Spleen (tissue), 11 donors: ENCODE measurements around the gene TMEM14A. TPM values are rescaled to one million over a fixed set of nuclear protein-coding genes. Genes with fewer than 3 reads are reported as not detected.

Source experiments
- DNase-seq: peaks from one replicate; pipeline ENCODE4 v3.0.0-alpha.2; 2020
- H3K27ac ChIP-seq, 8 donors: fragments of 200-600 bp; sonication (generic) in 7 of 8; 1 replicate in 4 of 8; 2 replicates in 4 of 8; pipeline versions ENCODE4 v1.5.0 to v1.8.0; 2016 to 2021; ENCODE audit warnings: inconsistent platforms in 4 of 8, mild to moderate bottlenecking in 4 of 8, moderate library complexity in 1 of 8
- H3K27me3 ChIP-seq, 7 donors: fragments of 200-600 bp; sonication (generic) in 6 of 7; replicated peaks in 1 of 7; 1 replicate in 4 of 7; 2 replicates in 3 of 7; pipeline versions ENCODE4 v1.5.0 to v1.8.0; 2016 to 2021; ENCODE audit warnings: inconsistent platforms in 3 of 7, mild to moderate bottlenecking in 1 of 7
- H3K36me3 ChIP-seq, 6 donors: fragments of 200-600 bp; sonication (generic) in 5 of 6; 1 replicate in 4 of 6; 2 replicates in 2 of 6; pipeline versions ENCODE4 v1.5.0 to v1.8.0; 2016 to 2021; ENCODE audit warnings: inconsistent platforms in 2 of 6
- H3K4me1 ChIP-seq, 6 donors: fragments of 200-600 bp; sonication (generic) in 5 of 6; 1 replicate in 3 of 6; 2 replicates in 3 of 6; pipeline versions ENCODE4 v1.5.0 to v1.8.0; 2016 to 2021; ENCODE audit warnings: inconsistent platforms in 3 of 6
- H3K4me3 ChIP-seq, 8 donors: fragments of 200-600 bp; sonication (generic) in 7 of 8; 1 replicate in 4 of 8; 2 replicates in 4 of 8; pipeline versions ENCODE4 v1.5.0 to v1.8.0; 2016 to 2021; ENCODE audit warnings: inconsistent platforms in 4 of 8, mild to moderate bottlenecking in 4 of 8, moderate library complexity in 2 of 8
- H3K9me3 ChIP-seq, 8 donors: fragments of 200-600 bp; sonication (generic) in 7 of 8; 1 replicate in 4 of 8; 2 replicates in 4 of 8; pipeline versions ENCODE4 v1.5.0 to v1.8.0; 2016 to 2021; ENCODE audit warnings: inconsistent platforms in 4 of 8
- POLR2A ChIP-seq, 3 donors: fragments of 450-650 bp; IDR thresholded peaks; one replicate each; pipeline ENCODE4 v1.5.1; 2017; ENCODE audit warnings: antibody characterized with exemption in 3 of 3, mild to moderate bottlenecking in 1 of 3
- POLR2AphosphoS5 ChIP-seq, 3 donors: sonication (generic); formaldehyde crosslinking; IDR thresholded peaks; one replicate each; pipeline ENCODE4 v1.5.1; 2017; ENCODE audit warnings: antibody characterized with exemption in 3 of 3
- WGBS, 5 donors: extraction: QIAGEN DNeasy Blood & Tissue Kit in 3 of 5; methylation state at CpG; one replicate each; pipeline versions ENCODE4 v1.1.5 to v1.1.7; 2013 to 2018; 5-methylcytosine and 5-hydroxymethylcytosine counted together
- intact Hi-C: fragments of 100-400 bp; cut with DNase I; formaldehyde crosslinking; loops from one replicate; pipeline ENCODE4 v1.15.0; 2023; ENCODE audit warnings: low total_unique reads
- polyA plus RNA-seq, 3 donors: library from polyadenylated mRNA; stranded (reverse); fragments of 200-250 nt; gene quantifications; one replicate each; pipeline ENCODE4 v1.2.1, GENCODE V29; 2013
- total RNA-seq, 7 donors: library from RNA; depleted of rRNA in 3 of 7; stranded (reverse); fragments of >200 nt in 3 of 7; fragmentation: NEBNext Ultra II Directional in 4 of 7; extraction: Animal tissue kit (Norgen Biotek cat#: 25700) in 4 of 7; gene quantifications; one replicate each; pipeline versions ENCODE4 v1.1.0 to v1.2.1, GENCODE V29; 2016 to 2021
- TF ChIP-seq, protein P1 (sequence below), 11 experiments: fragments of 200-600 bp in 7 of 11; fragments of 450-650 bp in 4 of 11; sonication (generic) in 4 of 11; IDR thresholded peaks in 8 of 11; conservative IDR thresholded peaks in 3 of 11; 1 replicate in 7 of 11; 2 replicates in 4 of 11; pipeline versions ENCODE4 v1.4.0 to v1.8.0; 2016 to 2021; ENCODE audit warnings: antibody characterized with exemption in 11 of 11, inconsistent platforms in 4 of 11, mild to moderate bottlenecking in 1 of 11
- donor health status: healthy with polysubstance abuse.
- donor health status: DM: no; HTN: no; CAD: no; lungs with moderate emphysema.
- donor health status: DM: no; HTN: no; CAD: no.
- donor health status: Bipolar disorder and iron deficiency.
- donor health status: healthy.
- donor health status: DM: no; HTN: no; CAD: no.
- donor health status: DM: yes; HTN: yes; CAD: no.

Gene TMEM14A
- total and polyA plus RNA-seq, 10 donors = 7.5 to 20.3 (median 12.1) TPM

DNA sequence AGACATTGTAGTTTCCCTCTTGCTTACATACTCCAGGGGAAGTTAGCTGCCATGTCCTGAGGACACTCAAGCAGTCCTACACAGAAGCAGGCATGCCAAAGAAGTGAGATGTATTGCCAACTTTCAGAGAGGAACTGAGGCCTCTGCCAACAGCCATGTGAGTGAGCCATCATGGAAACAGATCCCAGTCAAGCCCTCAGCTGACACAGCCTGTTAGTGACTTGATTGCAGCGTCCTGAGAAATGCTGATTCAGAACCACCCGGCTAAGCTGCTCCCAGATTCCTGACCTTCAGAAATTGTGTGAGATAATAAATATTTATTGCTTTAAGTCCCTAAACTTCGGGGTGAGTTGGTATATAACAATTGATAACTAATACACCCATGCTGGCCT lies 54.2 kb downstream of the TMEM14A start:
- Histone ChIP-seq H3K27ac (no peak overlapping the region), H3K4me3 (no peak overlapping the region), H3K9me3 (no peaks in the 10 kb centered on the region), H3K4me1 (no peaks in the 10 kb centered on the region), H3K27me3 (no peaks in the 10 kb centered on the region), H3K36me3 (no peaks in the 10 kb centered on the region)
- intact Hi-C loops = no loop called here
- TF ChIP-seq, protein P1, sequence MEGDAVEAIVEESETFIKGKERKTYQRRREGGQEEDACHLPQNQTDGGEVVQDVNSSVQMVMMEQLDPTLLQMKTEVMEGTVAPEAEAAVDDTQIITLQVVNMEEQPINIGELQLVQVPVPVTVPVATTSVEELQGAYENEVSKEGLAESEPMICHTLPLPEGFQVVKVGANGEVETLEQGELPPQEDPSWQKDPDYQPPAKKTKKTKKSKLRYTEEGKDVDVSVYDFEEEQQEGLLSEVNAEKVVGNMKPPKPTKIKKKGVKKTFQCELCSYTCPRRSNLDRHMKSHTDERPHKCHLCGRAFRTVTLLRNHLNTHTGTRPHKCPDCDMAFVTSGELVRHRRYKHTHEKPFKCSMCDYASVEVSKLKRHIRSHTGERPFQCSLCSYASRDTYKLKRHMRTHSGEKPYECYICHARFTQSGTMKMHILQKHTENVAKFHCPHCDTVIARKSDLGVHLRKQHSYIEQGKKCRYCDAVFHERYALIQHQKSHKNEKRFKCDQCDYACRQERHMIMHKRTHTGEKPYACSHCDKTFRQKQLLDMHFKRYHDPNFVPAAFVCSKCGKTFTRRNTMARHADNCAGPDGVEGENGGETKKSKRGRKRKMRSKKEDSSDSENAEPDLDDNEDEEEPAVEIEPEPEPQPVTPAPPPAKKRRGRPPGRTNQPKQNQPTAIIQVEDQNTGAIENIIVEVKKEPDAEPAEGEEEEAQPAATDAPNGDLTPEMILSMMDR (IDR thresholded peaks at IDR 0.05 in 8 of 11, conservative IDR thresholded peaks at IDR 0.05 in 3 of 11) = no peak
- no peak for TF ChIP-seq POLR2A (IDR thresholded peaks at IDR 0.05)
- no peak for TF ChIP-seq POLR2AphosphoS5 (IDR thresholded peaks at IDR 0.05)
- no peak for DNase-seq
- 75 to 82% (median 80%) methylated on average over 3 of the region's 3 CpGs for WGBS, 5 donors

DNA sequence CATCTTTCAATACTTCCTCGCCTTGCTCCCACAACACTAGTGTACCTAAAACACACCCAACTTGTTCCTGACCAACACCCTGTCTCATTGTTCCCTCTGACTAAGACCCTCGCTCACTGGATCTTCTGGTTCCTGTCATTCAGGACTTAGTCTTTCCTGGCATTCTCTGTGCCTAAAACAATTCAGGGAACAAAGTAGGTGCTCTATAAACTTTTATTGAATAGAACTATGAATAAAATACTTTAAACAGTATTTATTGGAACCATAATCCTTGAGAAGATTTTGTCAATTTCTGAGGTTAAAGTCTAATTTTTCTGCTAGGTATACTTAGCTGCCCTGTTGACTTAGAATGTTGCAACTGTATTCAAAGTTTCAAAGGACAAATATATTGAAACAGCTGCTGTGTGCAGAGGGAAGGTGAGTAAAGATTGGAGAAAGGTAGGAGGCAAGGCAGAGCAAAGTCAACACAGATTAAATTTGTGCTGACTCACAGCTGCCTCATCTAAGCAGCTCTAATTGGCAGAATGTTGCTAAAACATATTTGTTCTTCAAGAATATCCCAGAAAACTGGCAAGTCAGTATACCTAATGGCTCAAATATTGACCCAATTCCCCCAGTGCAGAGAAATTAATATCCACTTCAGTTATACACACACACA lies 54.8 kb downstream of the TMEM14A start:
- DNase-seq = no peak
- intact Hi-C loops = no loop called here
- WGBS, 5 donors = 77 to 90% (median 86%) methylated on average over 2 of the region's 2 CpGs
- H3K4me3 ChIP-seq = no peak overlapping the region
- no peak for TF ChIP-seq POLR2A (IDR thresholded peaks at IDR 0.05)
- TF ChIP-seq, protein P1 (IDR thresholded peaks at IDR 0.05 in 8 of 11, conservative IDR thresholded peaks at IDR 0.05 in 3 of 11) = no peak
- no peak for TF ChIP-seq POLR2AphosphoS5 (IDR thresholded peaks at IDR 0.05)
- H3K27me3 ChIP-seq = no peaks in the 10 kb centered on the region
- H3K36me3 ChIP-seq = no peaks in the 10 kb centered on the region
- H3K4me1 ChIP-seq = no peaks in the 10 kb centered on the region
- no peaks in the 10 kb centered on the region for H3K9me3 ChIP-seq
- no peak overlapping the region for H3K27ac ChIP-seq

DNA sequence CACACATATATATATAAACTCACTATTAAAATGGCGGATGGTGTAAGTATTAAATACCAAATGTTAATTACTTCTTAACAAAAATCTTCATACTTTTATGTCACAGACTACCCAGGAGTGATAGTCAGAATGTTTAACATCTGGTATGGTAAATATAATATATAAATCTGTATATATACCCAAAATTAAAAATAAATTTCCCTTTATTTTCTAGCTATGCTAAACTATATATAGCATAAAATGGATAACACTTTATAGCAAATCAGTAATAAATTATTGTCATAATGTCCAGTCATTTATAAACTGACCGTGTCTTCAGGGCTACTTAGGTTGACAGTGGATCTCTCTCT lies 55.3 kb downstream of the TMEM14A start:
- WGBS, 5 donors = 66 to 93% (median 90%) methylated on average over 2 of the region's 2 CpGs
- Histone ChIP-seq H3K27me3 (no peaks in the 10 kb centered on the region), H3K27ac (no peak overlapping the region), H3K9me3 (no peaks in the 10 kb centered on the region), H3K36me3 (no peaks in the 10 kb centered on the region), H3K4me3 (no peak overlapping the region), H3K4me1 (no peaks in the 10 kb centered on the region)
- intact Hi-C loops = no loop called here
- DNase-seq = no peak
- TF ChIP-seq POLR2AphosphoS5 (IDR thresholded peaks at IDR 0.05) = no peak
- TF ChIP-seq, protein P1 (IDR thresholded peaks at IDR 0.05 in 8 of 11, conservative IDR thresholded peaks at IDR 0.05 in 3 of 11) = no peak
- TF ChIP-seq POLR2A (IDR thresholded peaks at IDR 0.05) = no peak

DNA sequence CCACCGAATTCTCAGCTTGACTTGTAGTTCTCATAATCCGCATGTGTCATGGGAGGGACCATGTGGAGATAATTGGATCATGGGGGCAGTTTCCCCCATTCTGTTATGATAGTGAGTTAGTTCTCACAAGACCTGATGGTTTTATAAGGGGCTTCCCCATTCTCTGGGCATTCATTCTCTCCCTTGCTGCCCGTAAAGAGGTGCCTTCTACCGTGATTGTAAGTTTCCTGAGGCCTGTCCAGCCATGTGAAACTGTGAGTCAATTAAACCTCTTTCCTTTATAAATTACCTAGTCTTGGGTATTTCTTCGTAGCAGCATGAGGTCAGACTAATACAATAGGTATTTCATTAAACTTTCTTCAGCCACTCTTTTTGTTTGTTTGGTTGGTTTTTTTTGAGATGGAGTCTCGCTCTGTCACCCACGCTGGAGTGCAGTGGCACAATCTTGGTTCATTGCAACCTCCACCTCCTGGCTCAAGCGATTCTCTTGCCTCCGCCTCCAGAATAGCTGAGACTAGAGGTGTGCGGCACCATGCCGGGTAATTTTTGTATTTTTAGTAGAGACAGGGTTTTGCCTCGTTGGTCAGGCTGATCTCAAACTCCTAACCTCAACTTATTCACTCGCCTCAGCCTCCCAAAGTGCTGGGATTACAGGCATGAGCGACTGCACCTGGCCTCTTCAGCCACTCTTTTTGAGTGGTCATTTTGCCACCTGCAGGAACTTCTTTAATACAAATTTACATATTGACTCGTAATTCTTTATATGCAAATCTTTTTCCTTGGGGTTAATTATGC lies 56.0 kb downstream of the TMEM14A start:
- intact Hi-C loops = no loop called here
- no peaks in the 10 kb centered on the region for H3K36me3 ChIP-seq
- H3K27me3 ChIP-seq = no peaks in the 10 kb centered on the region
- H3K4me3 ChIP-seq = no peak overlapping the region
- 84 to 89% (median 86%) methylated on average over 15 of the region's 15 CpGs for WGBS, 5 donors
- no peaks in the 10 kb centered on the region for H3K9me3 ChIP-seq
- no peaks in the 10 kb centered on the region for H3K4me1 ChIP-seq
- H3K27ac ChIP-seq = no peak overlapping the region
- no peak for DNase-seq
- TF ChIP-seq, protein P1 (IDR thresholded peaks at IDR 0.05 in 8 of 11, conservative IDR thresholded peaks at IDR 0.05 in 3 of 11) = no peak
- TF ChIP-seq POLR2AphosphoS5 (IDR thresholded peaks at IDR 0.05) (no peak), POLR2A (IDR thresholded peaks at IDR 0.05) (no peak)
